ENCODE data around the gene BTBD8. TPM values are rescaled to one million over a fixed set of nuclear protein-coding genes. Genes with fewer than 3 reads are reported as not detected.

Gene BTBD8
- total and polyA plus RNA-seq, 8 donors, result 0.44 to 12.5 (median 2.5) TPM

DNA sequence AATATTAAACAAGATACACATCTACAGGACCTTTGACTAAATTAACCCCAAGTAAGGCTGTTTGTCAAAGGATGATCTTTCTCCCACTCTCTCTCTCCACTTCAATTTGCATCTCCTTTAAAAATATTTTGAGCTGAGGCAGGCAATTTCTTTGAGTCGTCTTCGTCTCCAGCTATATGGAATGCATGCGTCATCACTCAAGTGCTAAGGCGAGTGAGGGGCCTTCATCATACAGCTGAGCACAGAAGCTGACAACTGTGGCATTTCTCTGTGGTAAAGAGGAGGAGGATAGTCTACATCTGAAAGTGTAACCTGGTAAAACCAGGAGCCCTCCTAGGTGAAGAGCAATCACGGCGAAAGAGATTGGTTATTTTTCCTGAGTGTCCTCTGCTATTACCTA, 42.7 kb upstream of the BTBD8 start:
- Histone ChIP-seq H3K27ac (no peak overlapping the region), H3K27me3 (peaks cover 0 to 3% (median 0%) of the 10 kb centered on the region in 3 donors), H3K9me3 (no peaks in the 10 kb centered on the region), H3K36me3 (no peaks in the 10 kb centered on the region), H3K4me1 (no peaks in the 10 kb centered on the region), H3K4me3 (no peak overlapping the region)
- DNase-seq, result peak in 1 of 2 donors; percentile 4
- WGBS, 5 donors, result 71 to 84% (median 82%) methylated on average over 6 of the region's 6 CpGs
- intact Hi-C loops (cut with DNase I; ENCODE audit: low total_unique reads), result no loop called here
- TF ChIP-seq EP300 (IDR thresholded peaks at IDR 0.05) (no peak), POLR2AphosphoS5 (IDR thresholded peaks at IDR 0.05) (no peak), POLR2A (IDR thresholded peaks at IDR 0.05) (no peak)
- TF ChIP-seq, protein P1, sequence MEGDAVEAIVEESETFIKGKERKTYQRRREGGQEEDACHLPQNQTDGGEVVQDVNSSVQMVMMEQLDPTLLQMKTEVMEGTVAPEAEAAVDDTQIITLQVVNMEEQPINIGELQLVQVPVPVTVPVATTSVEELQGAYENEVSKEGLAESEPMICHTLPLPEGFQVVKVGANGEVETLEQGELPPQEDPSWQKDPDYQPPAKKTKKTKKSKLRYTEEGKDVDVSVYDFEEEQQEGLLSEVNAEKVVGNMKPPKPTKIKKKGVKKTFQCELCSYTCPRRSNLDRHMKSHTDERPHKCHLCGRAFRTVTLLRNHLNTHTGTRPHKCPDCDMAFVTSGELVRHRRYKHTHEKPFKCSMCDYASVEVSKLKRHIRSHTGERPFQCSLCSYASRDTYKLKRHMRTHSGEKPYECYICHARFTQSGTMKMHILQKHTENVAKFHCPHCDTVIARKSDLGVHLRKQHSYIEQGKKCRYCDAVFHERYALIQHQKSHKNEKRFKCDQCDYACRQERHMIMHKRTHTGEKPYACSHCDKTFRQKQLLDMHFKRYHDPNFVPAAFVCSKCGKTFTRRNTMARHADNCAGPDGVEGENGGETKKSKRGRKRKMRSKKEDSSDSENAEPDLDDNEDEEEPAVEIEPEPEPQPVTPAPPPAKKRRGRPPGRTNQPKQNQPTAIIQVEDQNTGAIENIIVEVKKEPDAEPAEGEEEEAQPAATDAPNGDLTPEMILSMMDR (IDR thresholded peaks at IDR 0.05), result no peak

DNA sequence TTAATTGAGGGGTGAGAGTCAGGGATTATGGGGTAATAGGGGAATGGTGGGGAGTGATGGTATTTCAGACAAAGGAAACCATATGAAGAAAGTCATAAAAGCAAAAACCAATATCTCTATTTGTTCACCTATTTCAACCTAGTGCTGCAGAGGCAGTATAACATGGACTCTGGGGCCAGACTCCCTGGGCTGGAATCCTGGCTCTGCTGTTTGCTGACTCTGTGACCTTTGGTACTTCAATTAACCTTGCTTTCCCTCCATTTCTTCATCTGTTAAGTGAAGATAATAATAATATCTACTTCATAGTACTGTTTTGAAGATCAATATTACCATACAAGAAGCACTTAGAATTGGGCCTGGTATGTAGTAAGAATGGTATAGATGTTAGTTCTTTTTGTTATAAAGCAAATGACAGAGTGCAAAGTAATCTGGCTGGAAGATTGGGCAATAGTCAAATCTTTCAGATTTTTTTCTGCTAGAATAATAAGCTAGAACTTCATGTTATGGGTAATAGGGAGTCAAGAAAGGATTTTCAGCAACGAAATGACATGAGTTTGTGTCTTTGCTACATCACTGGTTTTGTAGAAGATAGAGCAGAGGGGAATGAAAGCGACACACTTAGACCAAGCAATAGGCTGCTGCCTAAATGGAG, 41.3 kb upstream of the BTBD8 start:
- intact Hi-C loops (cut with DNase I; ENCODE audit: low total_unique reads), result no loop called here
- no peak overlapping the region for H3K27ac ChIP-seq
- DNase-seq, result peak in 1 of 2 donors; percentile 4
- H3K27me3 ChIP-seq, result peaks cover 0 to 3% (median 0%) of the 10 kb centered on the region in 3 donors
- no peak overlapping the region for H3K4me3 ChIP-seq
- WGBS, 5 donors, result 86 to 91% (median 87%) methylated on average over 2 of the region's 2 CpGs
- H3K36me3 ChIP-seq, result no peaks in the 10 kb centered on the region
- TF ChIP-seq, protein P1 (IDR thresholded peaks at IDR 0.05), result no peak
- no peak for TF ChIP-seq POLR2AphosphoS5 (IDR thresholded peaks at IDR 0.05)
- TF ChIP-seq EP300 (IDR thresholded peaks at IDR 0.05), result no peak
- TF ChIP-seq POLR2A (IDR thresholded peaks at IDR 0.05), result no peak
- no peaks in the 10 kb centered on the region for H3K9me3 ChIP-seq
- H3K4me1 ChIP-seq, result no peaks in the 10 kb centered on the region

DNA sequence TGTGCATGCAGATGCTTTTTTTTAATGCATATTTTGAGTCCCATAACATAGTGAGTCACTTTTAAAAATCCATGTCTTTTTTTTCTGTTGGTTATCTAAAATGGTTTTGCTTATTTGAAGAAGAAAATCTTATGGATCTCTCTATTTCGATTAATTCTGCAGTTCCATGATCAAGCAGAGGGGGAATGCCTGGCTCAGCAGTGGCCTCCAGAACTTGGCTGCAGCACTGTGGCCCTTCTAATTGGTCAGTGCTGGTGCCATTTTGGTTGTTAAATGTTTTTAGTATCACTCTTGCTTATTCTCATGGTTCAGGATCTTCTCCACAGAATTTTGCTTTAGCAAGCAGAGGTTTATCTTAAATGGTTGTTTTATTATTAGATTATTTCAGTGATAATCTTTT, 39.2 kb upstream of the BTBD8 start:
- H3K27ac ChIP-seq, result no peak overlapping the region
- 78 to 94% (median 81%) methylated on average over 1 of the region's 1 CpG for WGBS, 5 donors
- peaks cover 0 to 3% (median 0%) of the 10 kb centered on the region in 3 donors for H3K27me3 ChIP-seq
- H3K4me3 ChIP-seq, result no peak overlapping the region
- H3K9me3 ChIP-seq, result no peaks in the 10 kb centered on the region
- H3K36me3 ChIP-seq, result no peaks in the 10 kb centered on the region
- TF ChIP-seq, protein P1 (IDR thresholded peaks at IDR 0.05), result no peak
- TF ChIP-seq POLR2AphosphoS5 (IDR thresholded peaks at IDR 0.05), result no peak
- no peak for TF ChIP-seq POLR2A (IDR thresholded peaks at IDR 0.05)
- TF ChIP-seq EP300 (IDR thresholded peaks at IDR 0.05), result no peak
- DNase-seq, result no peak
- intact Hi-C loops (cut with DNase I; ENCODE audit: low total_unique reads), result no loop called here
- H3K4me1 ChIP-seq, result no peaks in the 10 kb centered on the region

DNA sequence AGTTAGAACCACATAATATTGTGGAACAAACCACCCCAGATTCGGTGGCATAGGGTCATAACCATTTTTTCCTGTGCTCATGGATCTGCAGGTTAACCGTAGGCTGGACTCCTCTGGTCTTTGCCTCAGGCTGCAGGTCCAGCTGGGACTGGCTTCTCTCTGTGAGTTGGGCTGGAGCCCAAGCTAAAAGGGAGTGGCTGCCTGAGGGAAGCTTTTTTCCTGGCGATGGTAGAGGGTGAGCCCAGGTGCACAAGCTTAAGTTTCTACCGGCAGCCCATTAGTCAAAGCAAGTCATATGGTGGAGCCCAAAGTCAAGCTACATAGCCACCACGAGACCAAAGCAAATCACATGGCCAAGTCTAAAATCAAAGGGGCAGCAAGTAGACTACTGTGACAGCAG, 36.5 kb upstream of the BTBD8 start:
- DNase-seq, result no peak
- no peaks in the 10 kb centered on the region for H3K9me3 ChIP-seq
- 47 to 67% (median 58%) methylated on average over 5 of the region's 5 CpGs for WGBS, 5 donors
- intact Hi-C loops (cut with DNase I; ENCODE audit: low total_unique reads), result no loop called here
- peaks cover 0 to 3% (median 0%) of the 10 kb centered on the region in 3 donors for H3K27me3 ChIP-seq
- no peak overlapping the region for H3K27ac ChIP-seq
- TF ChIP-seq EP300 (IDR thresholded peaks at IDR 0.05) (no peak), POLR2A (IDR thresholded peaks at IDR 0.05) (no peak), POLR2AphosphoS5 (IDR thresholded peaks at IDR 0.05) (no peak)
- TF ChIP-seq, protein P1 (IDR thresholded peaks at IDR 0.05), result no peak
- no peak overlapping the region for H3K4me3 ChIP-seq
- H3K4me1 ChIP-seq, result no peaks in the 10 kb centered on the region
- H3K36me3 ChIP-seq, result no peaks in the 10 kb centered on the region
